KMS-11 (cell line): ENCODE data around the gene SPRY2.

Experiments
- H2AFZ ChIP-seq: fragments of 200-600 bp; sonication (generic); 2 replicates; pipeline ENCODE4 v1.6.1; 2016; ENCODE audit warnings: antibody characterized with exemption, mixed run types, low read depth
- H3K27ac ChIP-seq: fragments of 200-600 bp; sonication (generic); 2 replicates; pipeline ENCODE4 v1.6.1; 2016; ENCODE audit warnings: mild to moderate bottlenecking, mixed run types
- H3K27me3 ChIP-seq: fragments of 200-600 bp; sonication (generic); 2 replicates; pipeline ENCODE4 v1.6.1; 2017; ENCODE audit warnings: mild to moderate bottlenecking, low read depth, mixed run types, moderate library complexity; ENCODE audit not compliant: insufficient read depth
- H3K36me3 ChIP-seq: fragments of 200-600 bp; sonication (generic); 2 replicates; pipeline ENCODE4 v1.6.1; 2017; ENCODE audit warnings: mild to moderate bottlenecking, mixed run types; ENCODE audit not compliant: insufficient read depth
- H3K4me1 ChIP-seq: fragments of 200-600 bp; sonication (generic); 2 replicates; pipeline ENCODE4 v1.6.1; 2016; ENCODE audit warnings: mild to moderate bottlenecking, low read depth, mixed run types; ENCODE audit not compliant: poor library complexity, severe bottlenecking
- H3K4me2 ChIP-seq: fragments of 200-600 bp; sonication (generic); 2 replicates; pipeline ENCODE4 v1.7.0; 2016; ENCODE audit warnings: mild to moderate bottlenecking, mixed run types
- H3K4me3 ChIP-seq: fragments of 200-600 bp; sonication (generic); IDR thresholded peaks from 2 replicates; pipeline ENCODE4 v1.6.1; 2017; ENCODE audit warnings: low read depth, low read length, mixed read lengths; ENCODE audit not compliant: insufficient read depth
- H3K79me2 ChIP-seq: fragments of 200-600 bp; sonication (generic); 2 replicates; pipeline ENCODE4 v1.6.1; 2016; ENCODE audit warnings: low read depth, mixed run types; ENCODE audit not compliant: insufficient read depth
- H3K9ac ChIP-seq: fragments of 200-600 bp; sonication (generic); 2 replicates; pipeline ENCODE4 v1.6.1; 2016; ENCODE audit warnings: mild to moderate bottlenecking, mixed run types
- H4K20me1 ChIP-seq: fragments of 200-600 bp; sonication (generic); 2 replicates; pipeline ENCODE4 v1.6.1; 2016; ENCODE audit warnings: mild to moderate bottlenecking, mixed run types; ENCODE audit not compliant: insufficient read depth
- CTCF ChIP-seq: fragments of 200-600 bp; sonication (generic); conservative IDR thresholded peaks from 2 replicates; pipeline ENCODE4 v1.6.1; 2017; ENCODE audit warnings: low read depth, mild to moderate bottlenecking, antibody characterized with exemption, low read length, moderate library complexity, mixed read lengths

SPRY2 gene

GRCh38 chr13:80314711-80315653, 25.9 kb downstream of the SPRY2 start:
- no peak overlapping the region for H3K4me2 ChIP-seq
- H3K4me1 ChIP-seq: no peaks in the 10 kb centered on the region
- no peaks in the 10 kb centered on the region for H3K27me3 ChIP-seq
- H3K36me3 ChIP-seq: no peaks in the 10 kb centered on the region
- no peaks in the 10 kb centered on the region for H3K79me2 ChIP-seq
- no peaks in the 10 kb centered on the region for H4K20me1 ChIP-seq
- H3K9ac ChIP-seq: no peak overlapping the region
- no peak for TF ChIP-seq CTCF
- no peak overlapping the region for H2AFZ ChIP-seq
- no peak overlapping the region for H3K4me3 ChIP-seq
- H3K27ac ChIP-seq: no peak overlapping the region

DNA sequence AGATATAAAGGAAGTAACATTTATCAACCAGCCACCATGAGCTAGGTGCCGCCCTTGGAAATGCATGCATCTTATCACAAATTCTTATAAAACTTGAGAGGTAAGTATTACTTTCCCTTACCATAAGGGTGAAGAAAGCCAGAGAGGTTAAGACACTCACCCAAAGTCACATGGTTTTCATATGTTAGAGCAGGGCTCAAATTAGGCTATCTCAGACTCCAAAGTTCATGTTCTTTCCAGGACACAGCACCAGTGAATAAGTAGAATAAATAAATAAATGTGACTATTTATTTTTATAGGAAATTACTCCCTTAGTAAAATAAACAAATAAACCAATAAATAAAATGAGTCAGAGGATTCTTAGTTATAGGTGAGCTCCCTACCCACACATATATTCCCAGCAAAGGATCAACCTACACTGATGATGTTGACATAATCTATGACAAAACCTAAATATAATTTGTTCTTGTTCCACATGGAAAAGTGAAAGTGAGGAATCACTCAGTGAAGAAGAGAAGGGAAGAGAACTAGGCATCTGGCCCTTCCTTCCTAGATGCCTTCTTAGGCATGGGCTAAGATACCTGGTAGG, 27.2 kb downstream of the SPRY2 start:
- H3K4me3 ChIP-seq: no peak overlapping the region
- H3K79me2 ChIP-seq: no peaks in the 10 kb centered on the region
- H2AFZ ChIP-seq: no peak overlapping the region
- no peak overlapping the region for H3K4me2 ChIP-seq
- no peak overlapping the region for H3K9ac ChIP-seq
- TF ChIP-seq CTCF: no peak
- H3K4me1 ChIP-seq: no peaks in the 10 kb centered on the region
- no peak overlapping the region for H3K27ac ChIP-seq
- H3K27me3 ChIP-seq: no peaks in the 10 kb centered on the region
- H3K36me3 ChIP-seq: no peaks in the 10 kb centered on the region
- no peaks in the 10 kb centered on the region for H4K20me1 ChIP-seq

DNA sequence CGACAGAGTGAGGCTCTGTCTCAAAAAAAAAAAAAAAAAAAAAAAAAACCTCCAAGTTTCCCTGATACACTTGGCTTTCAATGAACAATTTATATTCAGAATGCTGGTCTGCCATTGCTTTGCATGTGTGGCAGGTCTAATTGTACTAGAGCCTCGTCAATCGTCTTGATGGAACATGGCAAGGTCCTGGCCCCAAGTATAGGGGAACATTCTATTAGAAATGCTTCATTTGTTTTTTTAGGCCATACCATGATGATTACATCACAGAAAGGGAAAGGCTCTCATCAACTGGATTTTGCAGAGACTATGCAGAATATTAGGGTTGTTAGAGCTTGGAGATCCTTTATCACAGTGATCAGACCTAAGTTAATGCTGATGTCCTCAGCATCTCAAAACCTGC, 28.0 kb downstream of the SPRY2 start:
- no peaks in the 10 kb centered on the region for H3K27me3 ChIP-seq

More for the DNA sequence above, 28.0 kb downstream of the SPRY2 start:
- H3K27ac ChIP-seq: no peak overlapping the region
- no peak for TF ChIP-seq CTCF
- no peak overlapping the region for H3K4me2 ChIP-seq
- no peak overlapping the region for H3K9ac ChIP-seq
- H3K36me3 ChIP-seq: no peaks in the 10 kb centered on the region
- no peaks in the 10 kb centered on the region for H3K4me1 ChIP-seq
- no peaks in the 10 kb centered on the region for H4K20me1 ChIP-seq
- no peaks in the 10 kb centered on the region for H3K79me2 ChIP-seq
- no peak overlapping the region for H2AFZ ChIP-seq
- no peak overlapping the region for H3K4me3 ChIP-seq
